GM20000 (cell line): ENCODE data around the gene SULT1E1.

Source experiments
- DNase-seq: peaks from one replicate; pipeline ENCODE4 v3.0.0; 2012; ENCODE audit warnings: low spot score
- TF ChIP-seq, protein P1 (sequence below): IDR thresholded peaks from 2 replicates; pipeline ENCODE4 v1.5.1; 2012; ENCODE audit warnings: mild to moderate bottlenecking, control low read depth; ENCODE audit errors: extremely low read depth, missing control alignments

The SULT1E1 gene

GRCh38 chr4:69860052-69860451, at the start of gene SULT1E1:
TSS of gene SULT1E1 (minus strand) at chr4:69860145. CDS start at chr4:69857644, 2,501 bp downstream.
- DNase-seq: no peak
- TF ChIP-seq, protein P1, sequence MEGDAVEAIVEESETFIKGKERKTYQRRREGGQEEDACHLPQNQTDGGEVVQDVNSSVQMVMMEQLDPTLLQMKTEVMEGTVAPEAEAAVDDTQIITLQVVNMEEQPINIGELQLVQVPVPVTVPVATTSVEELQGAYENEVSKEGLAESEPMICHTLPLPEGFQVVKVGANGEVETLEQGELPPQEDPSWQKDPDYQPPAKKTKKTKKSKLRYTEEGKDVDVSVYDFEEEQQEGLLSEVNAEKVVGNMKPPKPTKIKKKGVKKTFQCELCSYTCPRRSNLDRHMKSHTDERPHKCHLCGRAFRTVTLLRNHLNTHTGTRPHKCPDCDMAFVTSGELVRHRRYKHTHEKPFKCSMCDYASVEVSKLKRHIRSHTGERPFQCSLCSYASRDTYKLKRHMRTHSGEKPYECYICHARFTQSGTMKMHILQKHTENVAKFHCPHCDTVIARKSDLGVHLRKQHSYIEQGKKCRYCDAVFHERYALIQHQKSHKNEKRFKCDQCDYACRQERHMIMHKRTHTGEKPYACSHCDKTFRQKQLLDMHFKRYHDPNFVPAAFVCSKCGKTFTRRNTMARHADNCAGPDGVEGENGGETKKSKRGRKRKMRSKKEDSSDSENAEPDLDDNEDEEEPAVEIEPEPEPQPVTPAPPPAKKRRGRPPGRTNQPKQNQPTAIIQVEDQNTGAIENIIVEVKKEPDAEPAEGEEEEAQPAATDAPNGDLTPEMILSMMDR: no peak

DNA sequence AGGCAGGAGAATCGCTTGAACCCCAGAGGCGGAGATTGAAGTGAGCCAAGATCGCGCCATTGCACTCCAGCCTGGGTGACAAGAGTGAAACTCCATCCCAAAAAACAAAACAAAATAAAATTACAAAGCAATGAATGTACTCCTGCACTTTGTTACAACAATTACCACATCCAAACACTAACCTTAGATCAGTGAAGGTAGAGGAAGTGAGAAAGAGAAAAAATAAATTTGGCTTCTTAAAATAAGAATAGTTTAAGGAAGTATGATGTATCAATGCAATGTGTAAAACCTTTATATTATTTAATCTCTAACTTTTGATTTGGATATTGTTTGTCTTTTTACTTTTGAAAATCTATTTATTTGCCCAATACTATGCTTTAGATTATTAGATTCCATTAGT, 49.2 kb upstream of the SULT1E1 start:
- DNase-seq: no peak
- TF ChIP-seq, protein P1: no peak

GRCh38 chr4:69907151-69907550, 47.2 kb upstream of the SULT1E1 start:
- no peak for DNase-seq
- TF ChIP-seq, protein P1: no peak

DNA sequence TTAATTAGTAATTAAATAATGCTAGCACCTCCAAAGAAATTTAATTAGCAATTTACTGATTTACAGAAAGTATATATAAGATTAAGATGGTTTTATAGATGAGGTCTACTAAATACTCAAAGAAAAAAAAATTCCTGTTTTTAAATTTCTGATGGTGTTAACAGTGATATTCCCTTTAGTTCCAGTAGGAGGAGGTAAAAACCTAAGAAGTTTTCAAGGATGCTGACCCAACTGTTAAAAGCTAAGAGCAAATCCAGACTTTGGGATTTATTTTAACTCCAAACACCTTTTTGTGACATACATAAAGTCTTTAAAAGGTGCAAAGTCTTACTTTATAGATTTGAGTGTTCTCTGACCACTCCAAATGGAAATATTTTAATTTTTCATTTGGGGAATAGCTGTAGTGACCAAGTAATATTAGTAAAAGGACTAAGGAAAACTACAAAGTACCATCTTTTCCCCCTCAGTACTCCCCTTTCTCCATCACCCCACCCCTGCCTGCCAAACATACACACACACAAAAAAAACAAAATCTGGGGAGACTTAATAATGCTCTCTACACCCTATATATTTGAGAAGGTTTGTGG, 36.7 kb upstream of the SULT1E1 start:
- TF ChIP-seq, protein P1: no peak
- DNase-seq: no peak

DNA sequence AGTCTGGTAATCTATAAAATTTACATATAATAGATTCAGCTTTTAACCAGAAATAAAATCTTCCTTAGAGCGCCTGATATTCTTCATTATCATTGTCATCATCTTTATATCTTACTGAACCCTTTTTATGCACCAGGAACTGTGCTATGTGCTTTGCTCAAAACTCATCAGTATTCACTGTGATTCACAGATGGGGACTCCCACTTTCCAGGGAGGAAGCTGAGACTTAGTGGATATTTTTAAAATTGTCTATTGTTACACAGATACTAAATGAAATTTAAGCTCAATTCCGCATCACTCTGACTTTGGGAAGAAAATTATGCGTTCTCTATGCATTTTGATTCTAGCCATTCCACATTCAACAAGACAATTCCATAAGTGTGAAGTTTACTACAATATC, 34.8 kb upstream of the SULT1E1 start:
- no peak for DNase-seq
- TF ChIP-seq, protein P1: no peak

- TF ChIP-seq, protein P1: no peak
Observed at GRCh38 chr4:69894186-69894585, 34.2 kb upstream of the SULT1E1 start.

DNA sequence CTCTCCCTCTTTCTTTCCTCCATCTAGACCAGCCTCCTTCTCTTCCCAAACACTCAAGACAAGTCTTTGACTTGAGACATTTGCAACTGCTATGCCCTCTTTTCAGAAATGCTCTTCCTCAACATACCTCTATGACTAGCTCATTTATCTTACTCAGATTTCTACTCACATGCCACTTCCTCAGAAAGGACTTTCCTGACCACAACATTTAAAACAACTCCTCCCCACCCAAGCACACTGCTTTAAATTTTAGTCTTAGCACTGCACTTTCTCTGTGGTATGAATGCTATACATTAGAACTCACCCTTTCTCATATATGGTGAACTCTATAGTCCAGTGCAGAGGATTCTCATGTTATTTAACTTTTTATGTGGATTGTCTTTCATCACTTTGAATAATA, 28.4 kb upstream of the SULT1E1 start:
- DNase-seq: no peak
- TF ChIP-seq, protein P1: no peak

More at GRCh38 chr4:69894186-69894585, 34.2 kb upstream of the SULT1E1 start:
- DNase-seq: no peak
